HepG2 (cell line): ENCODE results near the gene ATXN7L3. TPM values are rescaled to one million over a fixed set of nuclear protein-coding genes. Genes with fewer than 3 reads are reported as not detected.

Source experiments
- ATAC-seq: fragments of 200-7000 bp; cut with Tn5 transposase; 3 replicates; pipeline ENCODE4 v1.9.1; 2020; ENCODE audit warnings: mild to moderate bottlenecking, moderate library complexity
- BruUV-seq: library from RNA; stranded (reverse); fragments of 400-500 nt; replicated peaks from 2 replicates; lab custom pipeline; 2021; lab: Mats Ljungman, UMichigan
- CTCF ChIA-PET: fragments of 300-600 bp; formaldehyde crosslinking; extraction: SDS; loops from one replicate; lab custom pipeline; 2021; ENCODE audit warnings: low total read pairs, inconsistent platforms, low intra/inter-chr PET ratio; lab: Yijun Ruan, JAX
- POLR2A ChIA-PET: fragments of 350-600 bp; sonication (Branson Sonifier 250); formaldehyde crosslinking; loops from one replicate; lab custom pipeline; 2020; ENCODE audit warnings: antibody characterized with exemption, inconsistent platforms; lab: Yijun Ruan, JAX
- DNase-seq: peaks from one replicate; pipeline ENCODE4 v3.0.0-alpha.2; 2015; ENCODE audit warnings: low spot score
- FAIRE-seq: peaks from 3 replicates; lab custom pipeline; 2011; peaks lifted over from hg19 to GRCh38; lab: Jason Lieb, UNC
- H2AFZ ChIP-seq: one replicate; pipeline ENCODE4 v1.6.1; 2011; ENCODE audit warnings: low read length, inconsistent platforms
- H3K27ac ChIP-seq: fragments of 300-600 bp; 3 replicates; pipeline ENCODE4 v1.8.0; 2011; ENCODE audit warnings: mixed run types, mild to moderate bottlenecking, mixed read lengths, low read length, inconsistent platforms; ENCODE audit not compliant: insufficient read depth; ENCODE audit errors: extremely low read length
- H3K27me3 ChIP-seq, 2 experiments: fragments of 200-600 bp in 1 of 2; 2 replicates in 1 of 2; 3 replicates in 1 of 2; pipeline versions ENCODE4 v1.6.0 to v1.8.0; 2011; ENCODE audit warnings: low read length in 2 of 2, mild to moderate bottlenecking in 2 of 2, moderate library complexity in 2 of 2, inconsistent platforms in 1 of 2; ENCODE audit not compliant: insufficient read depth in 2 of 2, control insufficient read depth in 1 of 2
- H3K36me3 ChIP-seq, 2 experiments: fragments of 200-600 bp in 1 of 2; replicated peaks in 1 of 2; 2 replicates in 1 of 2; 3 replicates in 1 of 2; pipeline versions ENCODE4 v1.5.1 to v1.8.0; 2011; ENCODE audit warnings: low read length in 2 of 2, inconsistent platforms in 1 of 2; ENCODE audit not compliant: insufficient read depth in 2 of 2, control insufficient read depth in 1 of 2
- H3K4me1 ChIP-seq: 2 replicates; pipeline ENCODE4 v1.5.1; 2012; ENCODE audit warnings: low read length, inconsistent platforms; ENCODE audit not compliant: insufficient read depth
- H3K4me2 ChIP-seq: 2 replicates; pipeline ENCODE4 v1.6.0; 2011; ENCODE audit warnings: low read depth, low read length, inconsistent platforms
- H3K4me3 ChIP-seq, 3 experiments: fragments of 200-600 bp in 1 of 3; sonication (generic), shearing (Covaris generic) in 1 of 3; replicated peaks in 1 of 3; 2 replicates each; pipeline ENCODE4 v1.5.1; 2011 to 2016; ENCODE audit warnings: low read length in 3 of 3, inconsistent platforms in 2 of 3, low read depth in 2 of 3, mild to moderate bottlenecking in 2 of 3, control low read depth in 1 of 3, mixed read lengths in 1 of 3; ENCODE audit not compliant: insufficient read depth in 1 of 3
- H3K79me2 ChIP-seq: one replicate; pipeline ENCODE4 v1.6.1; 2011; ENCODE audit warnings: low read length, inconsistent platforms; ENCODE audit not compliant: insufficient read depth
- H3K9ac ChIP-seq: 2 replicates; pipeline ENCODE4 v1.6.0; 2011; ENCODE audit warnings: mild to moderate bottlenecking, low read depth, low read length, inconsistent platforms; ENCODE audit not compliant: insufficient read depth
- H3K9me3 ChIP-seq: 2 replicates; pipeline ENCODE4 v1.5.1; 2012; ENCODE audit warnings: mild to moderate bottlenecking, low read length
- H4K20me1 ChIP-seq: 2 replicates; pipeline ENCODE4 v1.6.0; 2011; ENCODE audit warnings: inconsistent platforms, mild to moderate bottlenecking, low read length, moderate library complexity; ENCODE audit not compliant: insufficient read depth
- HOXA7 ChIP-seq: sonication (generic); formaldehyde crosslinking; IDR thresholded peaks from 2 replicates; pipeline ENCODE4 v1.8.1; 2022; ENCODE audit warnings: mild to moderate bottlenecking, missing genetic modification reagents, moderate library complexity
- JUN ChIP-seq: sonication (generic); formaldehyde crosslinking; IDR thresholded peaks from 2 replicates; pipeline ENCODE4 v1.4.0; 2020; ENCODE audit warnings: mild to moderate bottlenecking, missing genetic modification reagents
- KLF6 ChIP-seq: IDR thresholded peaks from 2 replicates; pipeline ENCODE4 v1.8.0; 2016; ENCODE audit warnings: missing biosample characterization, missing genetic modification reagents
- SKI ChIP-seq: fragments of 450-650 bp; IDR thresholded peaks from one replicate; pipeline ENCODE4 v1.6.1; 2018; ENCODE audit warnings: mild to moderate bottlenecking; ENCODE audit not compliant: partially characterized antibody
- TCF12 ChIP-seq, 2 experiments: fragments of 450-650 bp in 1 of 2; sonication (generic) in 1 of 2; formaldehyde crosslinking in 1 of 2; IDR thresholded peaks; 2 replicates each; pipeline versions ENCODE4 v1.6.1 to v1.8.0; 2017 to 2022; ENCODE audit warnings: antibody characterized with exemption in 1 of 2, mild to moderate bottlenecking in 1 of 2, missing genetic modification reagents in 1 of 2, moderate library complexity in 1 of 2
- ZBTB7A ChIP-seq: sonication (generic); formaldehyde crosslinking; IDR thresholded peaks from 2 replicates; pipeline ENCODE4 v1.8.0; 2022; ENCODE audit warnings: mild to moderate bottlenecking, missing genetic modification reagents
- ZNF564 ChIP-seq: sonication (generic); formaldehyde crosslinking; IDR thresholded peaks from 2 replicates; pipeline ENCODE4 v1.8.1; 2023; ENCODE audit warnings: mild to moderate bottlenecking, missing genetic modification reagents
- ZNF577 ChIP-seq: sonication (generic); formaldehyde crosslinking; IDR thresholded peaks from 2 replicates; pipeline ENCODE4 v1.4.0; 2020; ENCODE audit warnings: mild to moderate bottlenecking, low read depth, missing genetic modification reagents, borderline replicate concordance
- WGBS: methylation state at CpG from one replicate; pipeline ENCODE4 v1.1.6; 2017; ENCODE audit warnings: low lambda C conversion rate; 5-methylcytosine and 5-hydroxymethylcytosine counted together
- in situ Hi-C: cut with HindIII; loops from 2 replicates; pipeline ENCODE4 v1.10.0; 2017; ENCODE audit warnings: low pct_unique_long_range_greater_than_20kb; ENCODE audit not compliant: extremely low pct_ligation_motif_present
- intact Hi-C: fragments of 100-400 bp; cut with micrococcal nuclease; formaldehyde crosslinking; loops from one replicate; pipeline ENCODE4 v1.10.0; 2022; ENCODE audit not compliant: unreplicated experiment
- polyA plus RNA-seq, 8 experiments: library from polyadenylated mRNA; depleted of rRNA in 3 of 8; stranded (reverse) in 7 of 8; unstranded in 1 of 8; fragments of >200 nt; fragmentation: Illumina TruSeq in 4 of 8; extraction: Trizol in 4 of 8; gene quantifications; 2 replicates each; pipeline versions ENCODE4 v1.2.1 to v1.2.3, GENCODE V29; 2011 to 2016; ENCODE audit warnings: low read depth in 4 of 8, missing spikeins in 1 of 8, mixed read lengths in 1 of 8; ENCODE audit not compliant: insufficient read depth in 1 of 8
- total RNA-seq, 5 experiments: library from RNA; depleted of rRNA; stranded (reverse); fragments of >200 nt; fragmentation: Illumina TruSeq; extraction: Trizol; gene quantifications; 2 replicates each; pipeline ENCODE4 v1.2.3, GENCODE V29; 2016; ENCODE audit warnings: low read depth in 1 of 5
- TF ChIP-seq, protein P1 (sequence below): sonication (generic); formaldehyde crosslinking; IDR thresholded peaks from 2 replicates; pipeline ENCODE4 v1.4.0; 2020; ENCODE audit warnings: missing genetic modification reagents
- TF ChIP-seq, protein P2 (sequence below): sonication (generic); formaldehyde crosslinking; IDR thresholded peaks from 2 replicates; pipeline ENCODE4 v1.5.1; 2020; ENCODE audit warnings: missing genetic modification reagents, mild to moderate bottlenecking, borderline replicate concordance
- TF ChIP-seq, protein P3 (sequence below): sonication (generic); formaldehyde crosslinking; IDR thresholded peaks from 2 replicates; pipeline ENCODE4 v1.4.0; 2020; ENCODE audit warnings: mild to moderate bottlenecking, missing genetic modification reagents

ATXN7L3 gene
- total and polyA plus RNA-seq, 2 of the 13 experiments (the other 11 are each of a cell fraction or from before 2014, with no cell fraction given) = 44.5 to 59.1 TPM

DNA sequence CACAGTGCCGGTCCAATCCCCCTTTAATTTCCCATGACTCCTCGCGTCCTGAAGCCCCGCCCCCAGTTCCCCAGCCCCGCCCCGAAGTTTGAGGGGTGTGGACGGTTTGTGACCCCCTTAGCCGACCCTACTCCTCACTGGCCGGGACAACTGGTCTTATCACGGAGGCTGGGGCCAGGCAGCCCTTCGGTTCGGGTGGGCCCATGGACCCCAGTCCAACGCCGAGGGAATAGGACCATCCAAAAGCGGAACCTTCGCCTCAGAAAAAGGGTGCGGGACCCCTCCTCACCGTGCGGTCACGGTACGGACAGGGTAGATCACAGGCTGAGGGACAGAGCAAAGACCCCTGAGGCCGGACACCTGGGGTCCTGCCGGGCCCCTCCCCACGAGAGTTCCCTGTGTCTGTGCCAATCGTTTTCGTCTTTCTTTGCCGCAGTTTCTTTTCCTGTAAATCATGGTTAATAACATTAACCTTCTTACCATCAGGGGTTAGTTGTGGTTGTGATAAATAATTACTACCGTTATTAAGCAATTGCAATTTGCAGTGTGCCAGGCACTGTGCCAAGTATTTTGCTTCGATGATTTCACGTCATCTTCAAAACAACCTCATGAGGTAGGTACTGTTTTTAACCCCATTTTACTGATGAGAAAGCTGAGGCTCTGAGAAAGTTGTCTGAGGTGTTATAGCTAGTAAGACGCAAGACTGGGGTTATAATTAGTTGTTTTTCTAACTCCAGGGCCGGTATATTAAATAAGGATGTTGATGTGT lies 12.4 kb downstream of the ATXN7L3 start (continued):
- TF ChIP-seq, protein P1, sequence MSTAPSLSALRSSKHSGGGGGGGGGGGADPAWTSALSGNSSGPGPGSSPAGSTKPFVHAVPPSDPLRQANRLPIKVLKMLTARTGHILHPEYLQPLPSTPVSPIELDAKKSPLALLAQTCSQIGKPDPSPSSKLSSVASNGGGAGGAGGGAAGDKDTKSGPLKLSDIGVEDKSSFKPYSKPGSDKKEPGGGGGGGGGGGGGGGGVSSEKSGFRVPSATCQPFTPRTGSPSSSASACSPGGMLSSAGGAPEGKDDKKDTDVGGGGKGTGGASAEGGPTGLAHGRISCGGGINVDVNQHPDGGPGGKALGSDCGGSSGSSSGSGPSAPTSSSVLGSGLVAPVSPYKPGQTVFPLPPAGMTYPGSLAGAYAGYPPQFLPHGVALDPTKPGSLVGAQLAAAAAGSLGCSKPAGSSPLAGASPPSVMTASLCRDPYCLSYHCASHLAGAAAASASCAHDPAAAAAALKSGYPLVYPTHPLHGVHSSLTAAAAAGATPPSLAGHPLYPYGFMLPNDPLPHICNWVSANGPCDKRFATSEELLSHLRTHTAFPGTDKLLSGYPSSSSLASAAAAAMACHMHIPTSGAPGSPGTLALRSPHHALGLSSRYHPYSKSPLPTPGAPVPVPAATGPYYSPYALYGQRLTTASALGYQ (CRISPR knock-in tag) = no peak
- TF ChIP-seq ZNF564 (CRISPR knock-in tag) = no peak
- no peak for TF ChIP-seq ZNF577 (CRISPR knock-in tag)

DNA sequence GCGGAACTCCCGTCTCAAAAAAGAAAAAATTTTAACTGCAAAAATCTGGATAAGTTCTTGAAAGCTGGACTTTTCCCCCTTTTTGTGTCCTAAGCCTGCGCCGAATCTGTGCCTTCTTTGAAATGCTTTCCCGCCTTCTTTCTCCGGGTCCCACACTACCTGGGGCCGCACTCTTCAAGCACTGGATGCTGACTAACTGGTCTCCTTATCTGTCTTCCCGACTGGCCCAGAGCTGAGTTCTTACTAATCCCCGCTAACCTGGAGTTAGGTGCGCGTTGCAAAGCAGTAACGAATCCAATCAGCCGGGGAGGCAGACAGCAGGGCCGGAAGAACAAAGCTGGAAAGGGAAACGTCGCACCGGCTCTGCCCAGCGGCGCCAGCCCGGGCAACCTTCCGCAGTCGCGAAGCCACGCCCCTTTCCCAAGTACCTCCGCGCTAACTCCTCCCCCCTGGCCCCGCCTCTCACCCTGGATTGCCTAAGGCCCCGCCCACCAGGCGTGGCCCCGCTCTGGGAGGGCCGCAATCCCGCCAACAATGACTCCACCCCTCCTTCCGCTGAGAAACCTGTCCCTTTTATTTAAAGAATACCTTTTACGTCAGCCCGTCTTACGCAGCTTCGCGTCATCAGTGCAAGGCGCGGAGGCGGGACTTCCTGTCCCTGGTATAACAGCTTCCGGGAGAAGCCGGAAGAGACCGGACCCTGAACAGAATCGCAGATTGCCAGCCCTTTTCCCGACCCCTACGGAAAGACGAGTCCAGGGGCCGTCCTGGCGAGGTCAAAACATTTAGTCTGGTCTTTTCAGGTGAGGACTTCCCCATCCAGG lies 13.2 kb downstream of the ATXN7L3 start, which contains the start of gene TMUB2:
TMUB2 (plus strand) TSS at position 666 of the 824 bp plus-strand sequence. CDS start 737 bp downstream, outside the sequence.
- H3K4me2 ChIP-seq = peak within 1 kb of the TSS; percentile 92
- H3K9ac ChIP-seq = peak within 1 kb of the TSS; percentile 90
- peaks cover 3 to 27% of the 10 kb centered on the region in 2 experiments; a peak in 4 of 5 replicates for H3K36me3 ChIP-seq
- in situ Hi-C loops (loop anchor here (10.0 kb wide), 1 partner anchor 58 kb away; no protein-coding TSS in a partner anchor), intact Hi-C loops (no loop called here)
- DNase-seq (peak; percentile 99), FAIRE-seq (peak; percentile 85), ATAC-seq (peak; percentile 81)
- H2AFZ ChIP-seq = peak within 1 kb of the TSS; percentile 90
- under 1% methylated on average over 50 of the region's 50 CpGs for WGBS
- H3K27me3 ChIP-seq = no peaks in the 10 kb centered on the region; a peak in 1 of 5 replicates
- H3K9me3 ChIP-seq = no peaks in the 10 kb centered on the region
- peak within 1 kb of the TSS; percentile 91 for H3K27ac ChIP-seq
- peaks cover 30% of the 10 kb centered on the region for H3K79me2 ChIP-seq
- peaks cover 5% of the 10 kb centered on the region; the same call in 1 of the 2 replicates for H4K20me1 ChIP-seq
- POLR2A ChIA-PET = interaction anchor here (0.7 to 5.2 kb wide), 33 partner anchors 9 to 183 kb away, joined by 3 to 71 read pairs (median 5); partner anchors contain the start of genes ASB16, ATXN7L3, G6PC3 and GRN
- peak within 1 kb of the TSS; percentile 95 to 97 (median 96) for H3K4me3 ChIP-seq
- TSS peak; percentile 68 for BruUV-seq
- CTCF ChIA-PET = no interaction called here
- peaks cover 55% of the 10 kb centered on the region for H3K4me1 ChIP-seq
- TF ChIP-seq, protein P2, sequence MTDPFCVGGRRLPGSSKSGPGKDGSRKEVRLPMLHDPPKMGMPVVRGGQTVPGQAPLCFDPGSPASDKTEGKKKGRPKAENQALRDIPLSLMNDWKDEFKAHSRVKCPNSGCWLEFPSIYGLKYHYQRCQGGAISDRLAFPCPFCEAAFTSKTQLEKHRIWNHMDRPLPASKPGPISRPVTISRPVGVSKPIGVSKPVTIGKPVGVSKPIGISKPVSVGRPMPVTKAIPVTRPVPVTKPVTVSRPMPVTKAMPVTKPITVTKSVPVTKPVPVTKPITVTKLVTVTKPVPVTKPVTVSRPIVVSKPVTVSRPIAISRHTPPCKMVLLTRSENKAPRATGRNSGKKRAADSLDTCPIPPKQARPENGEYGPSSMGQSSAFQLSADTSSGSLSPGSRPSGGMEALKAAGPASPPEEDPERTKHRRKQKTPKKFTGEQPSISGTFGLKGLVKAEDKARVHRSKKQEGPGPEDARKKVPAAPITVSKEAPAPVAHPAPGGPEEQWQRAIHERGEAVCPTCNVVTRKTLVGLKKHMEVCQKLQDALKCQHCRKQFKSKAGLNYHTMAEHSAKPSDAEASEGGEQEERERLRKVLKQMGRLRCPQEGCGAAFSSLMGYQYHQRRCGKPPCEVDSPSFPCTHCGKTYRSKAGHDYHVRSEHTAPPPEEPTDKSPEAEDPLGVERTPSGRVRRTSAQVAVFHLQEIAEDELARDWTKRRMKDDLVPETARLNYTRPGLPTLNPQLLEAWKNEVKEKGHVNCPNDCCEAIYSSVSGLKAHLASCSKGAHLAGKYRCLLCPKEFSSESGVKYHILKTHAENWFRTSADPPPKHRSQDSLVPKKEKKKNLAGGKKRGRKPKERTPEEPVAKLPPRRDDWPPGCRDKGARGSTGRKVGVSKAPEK (CRISPR knock-in tag) = no peak
- TF ChIP-seq, protein P3, sequence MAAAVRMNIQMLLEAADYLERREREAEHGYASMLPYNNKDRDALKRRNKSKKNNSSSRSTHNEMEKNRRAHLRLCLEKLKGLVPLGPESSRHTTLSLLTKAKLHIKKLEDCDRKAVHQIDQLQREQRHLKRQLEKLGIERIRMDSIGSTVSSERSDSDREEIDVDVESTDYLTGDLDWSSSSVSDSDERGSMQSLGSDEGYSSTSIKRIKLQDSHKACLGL (CRISPR knock-in tag) = no peak; the same call in 1 of the 2 replicates
- TF ChIP-seq TCF12 (IDR thresholded peaks at IDR 0.05) (no peak), TCF12 (CRISPR knock-in tag; IDR thresholded peaks at IDR 0.05) (no peak), KLF6 (CRISPR knock-in tag) (peak; percentile 70; the same call in 1 of the 2 replicates), SKI (peak; percentile 42), HOXA7 (CRISPR knock-in tag) (no peak), ZBTB7A (CRISPR knock-in tag) (no peak), JUN (CRISPR knock-in tag) (peak; percentile 17)
- TF ChIP-seq, protein P1 (CRISPR knock-in tag) = 0 out of 2 replicates have a peak, but pooled peaks have one; percentile 29
